ENCODE results near the gene SURF2. TPM values are rescaled to one million over a fixed set of nuclear protein-coding genes. Genes with fewer than 3 reads are reported as not detected.

Gene SURF2
- total RNA-seq, 1 experiment from 2014 or later = 42.0 TPM

- POLR2A ChIA-PET (ENCODE audit: low non-redundant PET) = interaction anchor here (0.7 kb wide), 1 partner anchor 11 kb away, joined by 3 read pairs; no protein-coding TSS in a partner anchor
These were observed 10.1 kb upstream of the SURF2 start for GRCh38 chr9:133346021-133346785.

DNA sequence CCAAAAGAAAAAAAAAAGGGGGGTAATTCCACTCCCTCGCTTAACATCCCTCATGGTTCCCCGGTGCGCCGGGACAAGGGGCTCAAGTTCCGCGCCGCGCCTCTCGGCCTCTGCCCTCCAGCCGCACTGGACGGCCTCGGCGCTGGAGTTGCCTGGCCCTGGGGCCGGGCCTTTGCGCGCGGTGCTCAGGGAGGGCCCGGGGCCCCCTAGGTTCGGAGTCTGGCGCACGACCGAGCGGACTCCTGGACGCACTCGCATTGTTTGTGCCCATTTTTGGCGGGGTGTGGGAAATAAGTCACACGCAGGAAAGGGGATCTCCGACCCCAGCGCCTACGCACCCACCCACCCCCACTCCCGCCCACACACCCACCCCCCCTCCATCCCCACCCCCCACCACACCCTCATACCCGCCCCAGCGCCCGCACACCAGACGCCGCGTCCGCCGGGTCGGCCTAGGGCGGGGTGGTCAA lies 8.8 kb upstream of the SURF2 start:
- TF ChIP-seq, protein P1, sequence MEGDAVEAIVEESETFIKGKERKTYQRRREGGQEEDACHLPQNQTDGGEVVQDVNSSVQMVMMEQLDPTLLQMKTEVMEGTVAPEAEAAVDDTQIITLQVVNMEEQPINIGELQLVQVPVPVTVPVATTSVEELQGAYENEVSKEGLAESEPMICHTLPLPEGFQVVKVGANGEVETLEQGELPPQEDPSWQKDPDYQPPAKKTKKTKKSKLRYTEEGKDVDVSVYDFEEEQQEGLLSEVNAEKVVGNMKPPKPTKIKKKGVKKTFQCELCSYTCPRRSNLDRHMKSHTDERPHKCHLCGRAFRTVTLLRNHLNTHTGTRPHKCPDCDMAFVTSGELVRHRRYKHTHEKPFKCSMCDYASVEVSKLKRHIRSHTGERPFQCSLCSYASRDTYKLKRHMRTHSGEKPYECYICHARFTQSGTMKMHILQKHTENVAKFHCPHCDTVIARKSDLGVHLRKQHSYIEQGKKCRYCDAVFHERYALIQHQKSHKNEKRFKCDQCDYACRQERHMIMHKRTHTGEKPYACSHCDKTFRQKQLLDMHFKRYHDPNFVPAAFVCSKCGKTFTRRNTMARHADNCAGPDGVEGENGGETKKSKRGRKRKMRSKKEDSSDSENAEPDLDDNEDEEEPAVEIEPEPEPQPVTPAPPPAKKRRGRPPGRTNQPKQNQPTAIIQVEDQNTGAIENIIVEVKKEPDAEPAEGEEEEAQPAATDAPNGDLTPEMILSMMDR (conservative IDR thresholded peaks at IDR 0.05; ENCODE audit: low read depth, low read length) = 0 out of 2 replicates have a peak, but pooled peaks have one; percentile 16
- no peak for TF ChIP-seq EZH2 (IDR thresholded peaks at IDR 0.05; ENCODE audit: borderline replicate concordance, low read depth, low read length, poor library complexity, severe bottlenecking)
- DNase-seq (ENCODE audit: low spot score) = peak; percentile 51
- no TSS peak for BruUV-seq (replicated peaks)
- intact Hi-C loops (cut with micrococcal nuclease; ENCODE audit: unreplicated experiment) = loop anchor here (1.0 kb wide), 1 partner anchor 11 kb away; the partner anchor contains the start of gene SURF6
- CTCF ChIA-PET = no interaction called here
- Histone ChIP-seq H3K4me3 (ENCODE audit: low read depth, low read length, poor library complexity, severe bottlenecking) (peak overlapping the region; percentile 98), H3K27ac (ENCODE audit: low read depth, low read length, poor library complexity, severe bottlenecking) (peak overlapping the region; percentile 99), H3K9me3 (ENCODE audit: low read depth, low read length, poor library complexity, severe bottlenecking) (no peaks in the 10 kb centered on the region), H3K27me3 (replicated peaks; ENCODE audit: insufficient read depth, low read depth, low read length, poor library complexity) (no peaks in the 10 kb centered on the region), H3K4me1 (ENCODE audit: insufficient read depth, low read length, poor library complexity, severe bottlenecking) (peaks cover 19% of the 10 kb centered on the region), H3K36me3 (ENCODE audit: insufficient read depth, low read length, poor library complexity, severe bottlenecking) (peaks cover 79% of the 10 kb centered on the region)
- POLR2A ChIA-PET (ENCODE audit: low non-redundant PET) = interaction anchor here (0.5 to 0.8 kb wide), 6 partner anchors 28 to 405 kb away, joined by 3 to 15 read pairs (median 4); partner anchors contain the start of genes CACFD1 and GTF3C5

More at GRCh38 chr9:133346021-133346785, 10.1 kb upstream of the SURF2 start:
- H3K4me1 ChIP-seq (ENCODE audit: insufficient read depth, low read length, poor library complexity, severe bottlenecking) = peaks cover 19% of the 10 kb centered on the region
- H3K36me3 ChIP-seq (ENCODE audit: insufficient read depth, low read length, poor library complexity, severe bottlenecking) = peaks cover 76% of the 10 kb centered on the region
- TF ChIP-seq, protein P1 (conservative IDR thresholded peaks at IDR 0.05; ENCODE audit: low read depth, low read length) = no peak
- TF ChIP-seq EZH2 (IDR thresholded peaks at IDR 0.05; ENCODE audit: borderline replicate concordance, low read depth, low read length, poor library complexity, severe bottlenecking) = no peak
- peak overlapping the region; percentile 98 for H3K4me3 ChIP-seq (ENCODE audit: low read depth, low read length, poor library complexity, severe bottlenecking)
- BruUV-seq (replicated peaks) = TSS peak; percentile 10
- DNase-seq (ENCODE audit: low spot score) = no peak
- intact Hi-C loops (cut with micrococcal nuclease; ENCODE audit: unreplicated experiment) = no loop called here
- peak overlapping the region; percentile 85 for H3K27ac ChIP-seq (ENCODE audit: low read depth, low read length, poor library complexity, severe bottlenecking)
- CTCF ChIA-PET = no interaction called here
- no peaks in the 10 kb centered on the region for H3K9me3 ChIP-seq (ENCODE audit: low read depth, low read length, poor library complexity, severe bottlenecking)
- no peaks in the 10 kb centered on the region for H3K27me3 ChIP-seq (replicated peaks; ENCODE audit: insufficient read depth, low read depth, low read length, poor library complexity)

- peak; percentile 97 for DNase-seq (ENCODE audit: low spot score)
- POLR2A ChIA-PET (ENCODE audit: low non-redundant PET) = interaction anchor here (0.5 to 0.8 kb wide), 8 partner anchors 19 to 405 kb away, joined by 3 to 15 read pairs (median 4); partner anchors contain the start of genes CACFD1 and GTF3C5
- CTCF ChIA-PET = no interaction called here
- Histone ChIP-seq H3K27ac (ENCODE audit: low read depth, low read length, poor library complexity, severe bottlenecking) (peak within 1 kb of the TSS; percentile 99), H3K36me3 (ENCODE audit: insufficient read depth, low read length, poor library complexity, severe bottlenecking) (peaks cover 75% of the 10 kb centered on the region), H3K9me3 (ENCODE audit: low read depth, low read length, poor library complexity, severe bottlenecking) (no peaks in the 10 kb centered on the region), H3K27me3 (replicated peaks; ENCODE audit: insufficient read depth, low read depth, low read length, poor library complexity) (no peaks in the 10 kb centered on the region), H3K4me3 (ENCODE audit: low read depth, low read length, poor library complexity, severe bottlenecking) (peak within 1 kb of the TSS; percentile 98), H3K4me1 (ENCODE audit: insufficient read depth, low read length, poor library complexity, severe bottlenecking) (peaks cover 19% of the 10 kb centered on the region)
- BruUV-seq (replicated peaks) = no TSS peak
- TF ChIP-seq EZH2 (IDR thresholded peaks at IDR 0.05; ENCODE audit: borderline replicate concordance, low read depth, low read length, poor library complexity, severe bottlenecking) = no peak
- TF ChIP-seq, protein P1 (conservative IDR thresholded peaks at IDR 0.05; ENCODE audit: low read depth, low read length) = no peak
- intact Hi-C loops (cut with micrococcal nuclease; ENCODE audit: unreplicated experiment) = loop anchor here (1.0 kb wide), 1 partner anchor 12 kb away; the partner anchor contains the start of gene SURF6
These were observed 8.2 kb upstream of the SURF2 start, which contains the start of the genes MED22 and RPL7A for GRCh38 chr9:133347985-133348717. Gene MED22, minus strand, starts transcription at chr9:133348131. Its CDS starts 1,469 bp downstream, at chr9:133346662. Gene RPL7A, plus strand, starts transcription at chr9:133348218. Its CDS starts 26 bp downstream, at chr9:133348244.
